ENCODE data around the gene HOXB3.

Gene HOXB3

GRCh38 chr17:48621410-48622392 is 31.7 kb upstream of the HOXB3 start:
- TF ChIP-seq, protein P1, sequence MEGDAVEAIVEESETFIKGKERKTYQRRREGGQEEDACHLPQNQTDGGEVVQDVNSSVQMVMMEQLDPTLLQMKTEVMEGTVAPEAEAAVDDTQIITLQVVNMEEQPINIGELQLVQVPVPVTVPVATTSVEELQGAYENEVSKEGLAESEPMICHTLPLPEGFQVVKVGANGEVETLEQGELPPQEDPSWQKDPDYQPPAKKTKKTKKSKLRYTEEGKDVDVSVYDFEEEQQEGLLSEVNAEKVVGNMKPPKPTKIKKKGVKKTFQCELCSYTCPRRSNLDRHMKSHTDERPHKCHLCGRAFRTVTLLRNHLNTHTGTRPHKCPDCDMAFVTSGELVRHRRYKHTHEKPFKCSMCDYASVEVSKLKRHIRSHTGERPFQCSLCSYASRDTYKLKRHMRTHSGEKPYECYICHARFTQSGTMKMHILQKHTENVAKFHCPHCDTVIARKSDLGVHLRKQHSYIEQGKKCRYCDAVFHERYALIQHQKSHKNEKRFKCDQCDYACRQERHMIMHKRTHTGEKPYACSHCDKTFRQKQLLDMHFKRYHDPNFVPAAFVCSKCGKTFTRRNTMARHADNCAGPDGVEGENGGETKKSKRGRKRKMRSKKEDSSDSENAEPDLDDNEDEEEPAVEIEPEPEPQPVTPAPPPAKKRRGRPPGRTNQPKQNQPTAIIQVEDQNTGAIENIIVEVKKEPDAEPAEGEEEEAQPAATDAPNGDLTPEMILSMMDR (IDR thresholded peaks at IDR 0.05; ENCODE audit: insufficient read depth, low read length, missing control alignments) = no peak
- POLR2A ChIA-PET = no interaction called here
- no peak overlapping the region for H3K4me3 ChIP-seq (ENCODE audit: low read depth, low read length)
- DNase-seq (ENCODE audit: low read depth, low spot score) = no peak
- CTCF ChIA-PET = interaction anchor here (0.7 to 12.1 kb wide), 15 partner anchors 9 to 406 kb away, joined by 3 to 185 read pairs (median 4); no protein-coding TSS in a partner anchor

DNA sequence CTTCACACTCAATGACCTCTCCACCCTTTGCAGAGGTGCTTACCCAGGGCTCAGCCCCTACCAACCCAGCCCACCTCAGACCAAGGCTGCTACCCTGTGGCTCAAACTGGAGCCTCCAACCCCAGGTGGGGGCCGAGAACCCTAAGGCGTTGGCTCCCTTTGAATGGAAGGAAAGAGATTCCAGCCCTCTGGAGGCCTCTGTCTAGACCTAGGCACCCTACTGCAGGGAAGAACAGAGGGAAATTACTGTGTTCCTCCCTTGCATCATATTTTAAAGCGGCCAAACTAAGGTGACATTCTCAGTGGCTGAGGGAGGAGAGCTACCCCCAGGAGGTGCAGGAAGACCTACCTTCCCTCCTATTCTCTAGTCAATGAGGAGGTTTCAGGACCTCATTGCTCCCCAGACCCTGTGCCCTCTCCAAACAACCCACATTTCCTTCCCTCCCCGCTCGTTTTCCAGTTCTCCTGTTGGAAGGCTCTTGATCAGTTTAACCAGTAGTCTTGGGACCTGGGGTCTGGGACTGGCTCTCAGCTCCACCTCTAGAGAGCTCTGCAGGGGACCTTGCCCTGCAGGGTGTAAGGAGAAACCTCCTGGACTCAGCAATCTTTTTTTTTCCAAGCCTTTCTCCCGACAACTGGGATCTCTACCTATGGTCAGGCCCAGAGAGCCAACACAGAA is 30.6 kb upstream of the HOXB3 start:
- ChIA-PET POLR2A (no interaction called here), CTCF (interaction anchor here (0.7 to 12.1 kb wide), 11 partner anchors 8 to 358 kb away, joined by 3 to 185 read pairs (median 4); no protein-coding TSS in a partner anchor)
- H3K4me3 ChIP-seq (ENCODE audit: low read depth, low read length) = no peak overlapping the region
- DNase-seq (ENCODE audit: low read depth, low spot score) = no peak
- TF ChIP-seq, protein P1 (IDR thresholded peaks at IDR 0.05; ENCODE audit: insufficient read depth, low read length, missing control alignments) = no peak

DNA sequence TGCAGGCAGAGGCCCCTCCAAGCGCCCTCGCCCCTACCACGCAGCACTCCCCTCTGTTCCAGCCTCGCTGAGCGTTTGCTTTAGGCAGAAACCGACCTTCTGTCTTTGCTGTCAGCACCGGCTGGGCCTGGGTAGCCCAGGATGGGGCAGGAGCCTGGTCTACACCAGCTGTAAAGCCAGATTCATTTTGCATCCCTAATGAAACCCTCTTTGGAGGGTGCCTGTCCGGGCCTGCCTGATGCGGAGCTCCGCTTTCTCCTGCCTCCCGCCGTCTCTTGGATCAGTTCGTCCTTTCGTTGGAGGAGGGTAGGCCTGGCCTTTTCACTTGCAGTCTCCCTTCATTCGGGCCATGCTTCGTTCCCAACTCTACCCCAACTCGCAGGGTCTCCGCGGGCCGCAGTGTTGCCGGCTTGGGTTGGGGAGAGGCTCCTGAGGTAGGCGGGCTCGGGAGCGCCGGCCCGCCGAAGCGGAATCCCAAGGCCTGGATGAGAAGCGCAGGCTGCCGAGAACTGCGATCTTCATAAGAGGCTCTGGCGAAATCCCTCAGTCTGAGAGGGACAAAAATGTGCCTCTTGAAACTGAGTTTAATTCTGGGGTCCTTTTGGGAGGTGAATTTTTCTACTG is 29.9 kb upstream of the HOXB3 start:
- DNase-seq (ENCODE audit: low read depth, low spot score) = no peak
- CTCF ChIA-PET = interaction anchor here (1.1 to 12.1 kb wide), 8 partner anchors 13 to 465 kb away, joined by 3 to 185 read pairs (median 16); no protein-coding TSS in a partner anchor
- TF ChIP-seq, protein P1 (IDR thresholded peaks at IDR 0.05; ENCODE audit: insufficient read depth, low read length, missing control alignments) = no peak
- POLR2A ChIA-PET = no interaction called here
- no peak overlapping the region for H3K4me3 ChIP-seq (ENCODE audit: low read depth, low read length)

DNA sequence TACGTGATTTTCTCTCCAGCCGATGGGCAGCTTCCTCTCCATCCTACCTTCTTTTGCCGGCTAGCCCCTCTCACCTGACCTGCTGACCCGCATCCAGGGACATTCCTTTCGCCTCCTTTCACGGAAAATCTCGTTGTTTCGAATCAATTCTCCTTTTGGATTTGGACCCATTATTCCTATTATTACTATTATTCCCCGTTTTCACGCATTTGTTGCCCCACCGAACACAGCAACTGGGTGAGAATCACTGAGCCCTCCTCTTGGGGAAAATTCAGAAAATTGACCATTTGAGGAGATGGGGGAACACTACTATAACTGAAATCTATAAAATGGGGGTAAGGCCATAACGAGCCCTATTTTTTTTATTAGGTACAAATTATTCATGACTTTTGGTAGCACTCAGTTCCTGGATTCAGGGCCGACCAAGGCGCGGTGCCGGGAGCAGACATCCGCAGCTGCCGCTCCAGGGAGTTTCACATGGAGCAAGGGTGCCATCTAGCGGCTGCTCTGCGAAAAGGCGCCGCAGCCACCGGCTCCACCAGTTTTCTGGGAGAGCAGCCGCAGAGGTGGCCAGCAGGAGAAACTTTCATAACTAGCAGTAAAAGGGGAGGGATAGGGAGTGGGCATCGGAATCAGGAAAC is 28.3 kb upstream of the HOXB3 start:
- ChIA-PET CTCF (interaction anchor here (0.6 to 12.1 kb wide), 50 partner anchors 8 to 619 kb away, joined by 3 to 185 read pairs (median 4); partner anchors contain the start of genes HOXB3, HOXB5, HOXB6 and HOXB9), POLR2A (interaction anchor here (1.0 kb wide), 1 partner anchor 20 kb away, joined by 4 read pairs; no protein-coding TSS in a partner anchor)
- no peak for DNase-seq (ENCODE audit: low read depth, low spot score)
- TF ChIP-seq, protein P1 (IDR thresholded peaks at IDR 0.05; ENCODE audit: insufficient read depth, low read length, missing control alignments) = peak; percentile 88
- H3K4me3 ChIP-seq (ENCODE audit: low read depth, low read length) = peak overlapping the region; percentile 29

DNA sequence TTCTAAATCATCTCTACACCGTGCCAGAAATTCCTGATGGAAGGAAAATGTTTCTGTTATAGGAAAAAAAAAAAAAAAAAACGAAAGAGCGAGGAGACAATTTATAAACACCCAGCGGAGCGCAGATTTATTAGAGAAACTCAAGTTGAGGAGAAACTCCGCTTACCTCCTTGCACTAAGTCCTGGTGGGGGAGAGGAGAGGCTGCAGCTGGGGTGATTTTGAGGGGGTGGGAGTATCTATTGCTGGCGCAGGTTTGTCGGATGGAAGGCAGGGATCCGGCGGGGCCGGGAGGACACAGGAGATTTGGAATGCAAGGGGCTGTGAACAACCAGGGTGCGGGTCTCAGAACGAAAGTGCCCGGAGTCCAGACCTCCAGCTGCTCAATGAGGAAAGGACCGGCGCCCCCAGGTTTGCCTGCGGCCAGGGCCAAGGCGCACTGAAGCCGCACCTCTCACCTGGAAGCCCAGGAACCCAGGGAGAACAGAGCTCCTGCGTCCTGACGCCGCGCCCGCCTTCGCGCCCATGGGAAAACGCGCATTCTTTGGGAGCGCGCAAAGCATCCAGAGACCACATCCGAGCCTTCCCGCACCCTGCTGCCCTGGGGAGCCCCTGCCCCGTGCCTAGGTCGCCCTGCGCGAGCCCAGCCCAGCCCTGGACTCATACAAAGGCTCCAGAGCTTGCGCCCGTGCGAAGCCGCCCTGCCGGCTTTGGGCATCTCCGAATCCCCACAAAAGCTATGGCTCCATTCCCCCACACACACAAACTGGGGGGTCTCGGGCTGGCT is 27.6 kb upstream of the HOXB3 start:
- no peak overlapping the region for H3K4me3 ChIP-seq (ENCODE audit: low read depth, low read length)
- CTCF ChIA-PET = interaction anchor here (0.8 to 12.1 kb wide), 39 partner anchors 8 to 592 kb away, joined by 3 to 185 read pairs (median 5); partner anchors contain the start of genes HOXB3, HOXB5, HOXB6 and HOXB9
- TF ChIP-seq, protein P1 (IDR thresholded peaks at IDR 0.05; ENCODE audit: insufficient read depth, low read length, missing control alignments) = no peak
- DNase-seq (ENCODE audit: low read depth, low spot score) = no peak
- POLR2A ChIA-PET = interaction anchor here (1.0 kb wide), 1 partner anchor 19 kb away, joined by 4 read pairs; no protein-coding TSS in a partner anchor
